Left ventricle myocardium inferior (tissue), 1 donor: Measurements from ENCODE around the gene MKNK1. TPM values are rescaled to one million over a fixed set of nuclear protein-coding genes. Genes with fewer than 3 reads are reported as not detected.

Experiments
- DNase-seq: peaks from one replicate; pipeline ENCODE4 v3.0.0-alpha.2; 2020
- H3K27ac ChIP-seq: fragments of 200-600 bp; replicated peaks from 2 replicates; pipeline ENCODE4 v1.8.0; 2021
- H3K27me3 ChIP-seq: fragments of 200-600 bp; 2 replicates; pipeline ENCODE4 v1.8.0; 2021; ENCODE audit warnings: low read depth
- H3K36me3 ChIP-seq: fragments of 200-600 bp; 2 replicates; pipeline ENCODE4 v1.8.0; 2021
- H3K4me1 ChIP-seq: fragments of 200-600 bp; 2 replicates; pipeline ENCODE4 v1.8.0; 2021
- H3K4me3 ChIP-seq: fragments of 200-600 bp; 2 replicates; pipeline ENCODE4 v1.8.0; 2021; ENCODE audit warnings: mild to moderate bottlenecking, moderate library complexity
- H3K9me3 ChIP-seq: fragments of 200-600 bp; replicated peaks from 2 replicates; pipeline ENCODE4 v1.8.0; 2021
- CTCF ChIP-seq: fragments of 200-600 bp; IDR thresholded peaks from 2 replicates; pipeline ENCODE4 v1.8.0; 2021; ENCODE audit warnings: antibody characterized with exemption, mild to moderate bottlenecking, borderline replicate concordance
- intact Hi-C: fragments of 100-400 bp; cut with micrococcal nuclease; formaldehyde crosslinking; loops from one replicate; pipeline ENCODE4 v1.11.0; 2022
- total RNA-seq: library from RNA; stranded (reverse); fragmentation: NEBNext Ultra II Directional; extraction: Animal tissue kit (Norgen Biotek cat#: 25700); gene quantifications from one replicate; pipeline ENCODE4 v1.2.1, GENCODE V29; 2021
- donor health status: DM: no; HTN: yes; CAD: no; lungs with severe emphysema.

MKNK1 gene
- total RNA-seq, 1 donor from 2014 or later, result 43.5 TPM

GRCh38 chr1:46642115-46642680 lies 38.1 kb upstream of the MKNK1 start:
- TF ChIP-seq CTCF, result no peak
- H3K36me3 ChIP-seq, result peaks cover 18% of the 10 kb centered on the region
- H3K9me3 ChIP-seq, result no peaks in the 10 kb centered on the region

GRCh38 chr1:46639547-46639946 lies 35.5 kb upstream of the MKNK1 start:
- H3K27me3 ChIP-seq, result no peaks in the 10 kb centered on the region
- H3K9me3 ChIP-seq, result no peaks in the 10 kb centered on the region
- no peak for DNase-seq
- H3K27ac ChIP-seq, result peak overlapping the region; percentile 83
- TF ChIP-seq CTCF, result no peak
- peaks cover 34% of the 10 kb centered on the region for H3K4me1 ChIP-seq
- H3K36me3 ChIP-seq, result peaks cover 37% of the 10 kb centered on the region
- no peak overlapping the region for H3K4me3 ChIP-seq
- intact Hi-C loops, result no loop called here

More at GRCh38 chr1:46642115-46642680, 38.1 kb upstream of the MKNK1 start:
- intact Hi-C loops, result no loop called here
- Histone ChIP-seq H3K4me3 (no peak overlapping the region), H3K4me1 (peaks cover 24% of the 10 kb centered on the region), H3K27ac (no peak overlapping the region), H3K27me3 (no peaks in the 10 kb centered on the region)
- no peak for DNase-seq

GRCh38 chr1:46638921-46639320 lies 34.9 kb upstream of the MKNK1 start:
- intact Hi-C loops, result no loop called here
- TF ChIP-seq CTCF, result no peak
- no peaks in the 10 kb centered on the region for H3K9me3 ChIP-seq
- H3K27ac ChIP-seq, result peak overlapping the region; percentile 83
- H3K36me3 ChIP-seq, result peaks cover 44% of the 10 kb centered on the region
- no peaks in the 10 kb centered on the region for H3K27me3 ChIP-seq
- DNase-seq, result no peak
- peaks cover 34% of the 10 kb centered on the region for H3K4me1 ChIP-seq
- no peak overlapping the region for H3K4me3 ChIP-seq

- H3K27ac ChIP-seq, result peak overlapping the region; percentile 83
- DNase-seq, result no peak
- H3K36me3 ChIP-seq, result peaks cover 57% of the 10 kb centered on the region
- TF ChIP-seq CTCF, result no peak
- intact Hi-C loops, result no loop called here
- H3K4me1 ChIP-seq, result peaks cover 22% of the 10 kb centered on the region
- H3K27me3 ChIP-seq, result no peaks in the 10 kb centered on the region
- no peak overlapping the region for H3K4me3 ChIP-seq
- no peaks in the 10 kb centered on the region for H3K9me3 ChIP-seq
Observed at GRCh38 chr1:46637444-46638083, 33.5 kb upstream of the MKNK1 start.

- Histone ChIP-seq H3K4me3 (no peak overlapping the region), H3K36me3 (peaks cover 70% of the 10 kb centered on the region), H3K27ac (no peak overlapping the region), H3K9me3 (no peaks in the 10 kb centered on the region), H3K4me1 (peaks cover 19% of the 10 kb centered on the region), H3K27me3 (no peaks in the 10 kb centered on the region)
- intact Hi-C loops, result no loop called here
- no peak for TF ChIP-seq CTCF
- no peak for DNase-seq
Observed at GRCh38 chr1:46635205-46635604, 31.1 kb upstream of the MKNK1 start.
